Endometrium (tissue), 2 donors: ENCODE measurements around the gene ZDHHC4.

Experiments used
- FAIRE-seq: peaks from 2 replicates; lab custom pipeline; 2012; peaks lifted over from hg19 to GRCh38; lab: Jason Lieb, UNC
- donor health status: control.
- donor health status: control.

Gene ZDHHC4

DNA sequence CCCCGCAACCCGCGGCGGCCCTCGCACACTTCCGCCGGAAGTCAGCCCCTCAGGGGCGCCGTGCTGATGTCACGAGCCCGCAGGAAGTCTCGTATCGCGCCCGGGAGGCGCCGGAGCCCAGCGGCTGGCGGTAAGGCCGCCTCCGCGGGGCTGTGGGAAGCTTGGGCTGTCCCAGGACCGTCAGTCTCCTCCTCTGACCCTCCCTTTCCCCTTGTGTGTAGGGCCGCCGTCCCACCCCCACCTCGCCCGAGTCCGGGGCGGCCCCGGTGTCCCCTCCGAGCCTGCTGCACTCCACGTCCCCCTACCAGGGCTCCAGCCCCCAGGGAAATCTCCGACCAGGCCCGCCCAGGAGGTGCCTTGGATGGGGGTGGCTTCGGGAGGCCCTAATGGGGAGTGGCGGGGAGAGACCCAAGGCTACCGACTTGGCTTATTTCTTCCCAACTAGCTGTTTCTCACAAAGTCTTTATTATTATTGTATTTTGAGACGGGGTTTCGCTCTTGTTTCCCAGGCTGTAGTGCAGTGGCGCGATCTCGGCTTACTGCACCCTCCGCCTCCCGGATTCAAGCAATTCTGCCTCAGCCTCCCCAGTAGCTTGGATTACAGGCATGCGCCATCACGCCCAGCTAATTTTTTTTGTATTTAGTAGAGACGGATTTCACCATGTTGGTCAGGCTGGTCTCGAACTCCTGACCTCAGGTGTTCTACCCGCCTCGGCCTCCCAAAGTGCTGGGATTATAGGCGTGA is at the start of gene ZDHHC4:
Gene ZDHHC4, plus strand, starts transcription at position 86 of the 745 bp plus-strand sequence. CDS start 3,108 bp downstream, outside the sequence.
- no peak for FAIRE-seq

DNA sequence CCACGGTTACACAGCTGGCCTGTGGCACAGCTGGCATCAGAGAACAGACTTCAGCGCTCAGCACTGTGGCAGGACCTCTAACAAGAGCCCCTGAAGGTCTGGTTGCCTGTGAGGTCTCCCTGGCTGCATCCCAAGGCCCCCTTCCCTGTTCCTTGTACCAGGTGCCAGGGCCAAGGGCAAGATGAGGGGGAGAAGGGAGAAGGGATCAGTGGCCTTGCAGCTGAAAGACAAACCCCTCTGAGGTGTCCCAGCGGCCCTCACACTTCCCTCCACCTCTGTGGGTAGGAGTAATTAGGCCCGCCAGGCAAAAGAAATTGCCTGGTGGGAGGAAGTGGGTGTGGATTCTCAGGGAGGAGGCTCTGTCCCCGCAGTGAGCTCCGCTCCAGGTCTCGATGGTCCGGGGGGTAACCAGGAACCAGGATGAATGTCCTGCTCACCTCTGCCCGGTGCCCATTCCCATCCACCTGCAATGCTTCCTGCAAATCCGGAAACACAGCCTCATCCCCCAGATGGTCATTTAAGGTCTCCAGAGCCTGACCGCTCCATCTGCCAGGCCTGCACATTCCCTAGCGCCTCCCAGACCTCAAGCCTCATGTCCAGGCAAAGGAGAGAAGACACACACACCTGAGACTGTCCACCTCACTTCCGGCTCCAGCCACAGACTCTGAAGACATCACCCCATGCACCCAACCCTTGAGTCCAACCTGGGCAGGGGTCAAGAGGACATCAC is 48.7 kb upstream of the ZDHHC4 start:
- no peak for FAIRE-seq

GRCh38 chr7:6529643-6530042 is 47.6 kb upstream of the ZDHHC4 start:
- FAIRE-seq: no peak

DNA sequence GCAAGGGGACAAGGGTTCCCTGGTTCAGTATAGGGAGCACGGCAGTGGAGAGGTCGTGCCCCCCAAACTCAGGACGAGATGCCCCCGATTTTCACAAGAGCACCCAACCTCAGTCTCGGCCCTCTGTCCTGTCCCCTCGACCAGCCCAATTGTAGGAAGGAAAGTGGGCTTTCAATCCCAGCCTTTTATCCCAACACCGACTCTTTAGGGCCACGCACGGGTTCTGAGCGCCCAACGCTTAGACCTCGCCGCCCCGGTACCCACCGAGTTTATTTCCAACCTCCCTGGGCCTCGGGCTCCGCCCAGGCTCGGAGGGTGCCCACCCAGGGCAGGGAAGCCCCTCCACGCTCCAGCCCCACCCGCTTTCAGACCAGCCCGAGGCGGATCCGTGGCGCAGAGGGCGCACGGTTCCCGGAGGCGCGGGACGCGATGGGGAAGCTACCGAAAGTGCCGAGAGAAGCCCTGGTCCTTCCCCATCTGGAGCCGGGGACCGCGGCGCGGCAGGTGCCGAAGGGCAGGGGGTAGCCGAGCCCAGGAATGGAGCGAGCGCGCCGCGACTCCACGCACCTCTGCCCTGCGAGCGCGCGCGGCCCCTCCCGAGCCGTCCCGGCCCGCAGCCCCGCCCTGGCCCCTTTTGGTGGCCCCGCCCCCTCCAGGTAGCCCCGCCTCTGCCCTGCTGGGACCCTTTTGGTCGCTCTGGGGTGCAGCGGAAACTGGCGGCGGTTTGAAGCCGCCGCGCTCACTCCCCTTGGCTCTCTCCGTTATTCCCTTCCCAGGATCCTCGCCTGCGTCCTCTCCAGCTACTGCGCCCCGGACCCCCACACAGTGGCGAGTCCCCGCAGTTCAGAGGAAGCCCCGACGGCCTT is 46.4 kb upstream of the ZDHHC4 start:
- FAIRE-seq: no peak

DNA sequence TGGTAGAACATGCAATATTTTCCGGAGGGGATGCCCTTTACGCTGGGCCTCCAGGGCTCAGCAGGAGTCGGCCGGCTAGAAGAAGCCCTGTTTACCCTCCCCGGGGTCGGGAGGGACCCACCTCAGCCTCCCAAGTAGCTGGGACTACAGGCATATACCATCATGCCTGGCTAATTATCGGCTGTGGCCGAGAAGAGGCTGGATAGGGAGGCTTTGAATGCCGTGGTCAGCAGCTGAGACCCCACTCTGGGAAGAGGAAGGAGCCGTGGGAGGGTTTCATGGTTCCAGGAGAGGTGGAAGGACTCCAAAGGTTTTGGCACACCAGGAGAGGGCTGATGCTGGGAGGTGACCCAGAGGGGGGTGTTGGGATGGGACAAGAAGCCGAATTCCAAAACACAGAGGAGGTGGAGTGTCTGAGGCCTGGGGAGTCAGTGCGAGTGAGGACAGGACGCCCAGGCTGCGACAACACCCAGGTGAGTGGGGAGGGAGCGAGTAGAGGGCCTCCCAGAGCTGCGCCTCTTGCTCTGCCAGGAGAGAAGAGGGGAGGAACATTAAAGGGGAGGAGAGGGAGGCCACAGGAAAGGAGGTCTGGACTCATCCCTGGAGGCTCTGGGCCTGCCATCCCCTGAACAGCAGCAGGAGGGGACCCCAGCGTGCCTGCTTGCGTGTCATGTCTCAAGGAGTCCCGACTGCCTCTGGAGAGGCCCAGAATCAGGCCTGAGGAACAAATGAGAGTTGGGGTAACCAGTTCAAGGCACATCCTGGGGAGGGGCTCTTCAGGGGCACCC is 45.6 kb upstream of the ZDHHC4 start:
- no peak for FAIRE-seq

- no peak for FAIRE-seq
Observed at GRCh38 chr7:6532516-6532915, 44.7 kb upstream of the ZDHHC4 start.

DNA sequence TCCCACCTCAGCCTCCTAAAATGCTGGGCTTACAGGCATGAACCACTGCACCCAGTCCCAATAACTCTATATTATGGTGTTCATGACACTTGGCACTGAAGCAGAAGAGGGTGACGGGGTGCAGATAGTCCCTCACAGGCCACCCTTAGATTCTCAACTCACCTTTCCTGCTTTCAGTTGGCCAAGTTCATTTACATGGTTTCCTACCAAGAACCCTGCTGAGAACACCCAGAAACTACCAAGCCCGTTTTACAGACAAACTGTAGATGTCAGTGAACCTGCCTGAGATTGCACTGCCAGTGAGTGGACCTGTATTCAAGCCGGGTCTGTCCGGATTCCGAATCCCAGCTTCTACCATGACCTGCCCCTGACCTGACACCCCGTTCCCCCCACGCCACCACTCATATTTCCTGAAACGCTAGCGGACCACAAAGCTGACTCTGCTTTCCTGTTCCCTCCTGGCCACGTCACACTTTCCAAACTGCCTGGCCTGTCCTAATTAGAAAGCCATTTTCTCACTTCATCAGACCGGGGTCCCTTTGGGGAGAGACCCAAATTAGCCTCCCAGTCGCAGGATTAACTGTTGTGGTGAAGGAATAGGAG is 43.3 kb upstream of the ZDHHC4 start:
- no peak for FAIRE-seq

GRCh38 chr7:6536262-6537260 is 40.7 kb upstream of the ZDHHC4 start:
- FAIRE-seq: no peak

GRCh38 chr7:6542368-6542767 is 34.9 kb upstream of the ZDHHC4 start:
- no peak for FAIRE-seq

DNA sequence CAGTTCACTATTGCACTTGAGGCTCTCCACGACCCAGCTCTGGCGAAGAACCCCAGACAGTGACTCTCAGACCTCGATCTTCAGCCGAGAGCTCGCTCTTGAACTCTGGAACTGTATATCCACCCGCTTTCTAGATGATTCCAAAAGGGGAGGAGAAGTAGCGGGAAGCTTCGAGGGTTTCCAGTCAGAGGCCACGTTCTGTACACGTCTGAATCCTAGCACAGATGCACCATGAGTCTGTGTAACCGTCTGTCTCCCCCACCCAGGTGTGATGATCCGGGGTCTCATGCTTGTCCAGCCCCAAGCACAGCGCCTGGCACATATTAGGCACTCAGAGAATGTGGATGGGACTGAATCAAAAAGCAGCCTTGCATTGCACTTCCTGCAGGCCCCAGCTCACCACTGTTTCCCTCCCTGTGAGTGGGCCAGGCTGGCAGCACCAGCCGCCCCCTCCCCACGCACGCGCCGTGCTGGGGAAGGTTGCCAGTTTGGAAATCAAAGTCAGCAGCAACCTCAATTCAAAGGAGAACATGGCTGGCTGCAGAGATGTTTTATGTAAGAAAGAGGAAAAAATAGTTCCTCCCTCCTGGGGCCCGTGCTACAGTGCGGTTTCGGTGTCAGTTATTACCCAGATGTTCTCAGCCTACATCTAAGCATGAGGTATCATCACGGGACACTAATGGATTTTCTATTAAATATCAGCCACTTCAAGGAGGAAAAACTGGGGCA is 31.7 kb upstream of the ZDHHC4 start:
- FAIRE-seq: no peak

GRCh38 chr7:6546498-6547251 is 30.6 kb upstream of the ZDHHC4 start:
- FAIRE-seq: no peak

DNA sequence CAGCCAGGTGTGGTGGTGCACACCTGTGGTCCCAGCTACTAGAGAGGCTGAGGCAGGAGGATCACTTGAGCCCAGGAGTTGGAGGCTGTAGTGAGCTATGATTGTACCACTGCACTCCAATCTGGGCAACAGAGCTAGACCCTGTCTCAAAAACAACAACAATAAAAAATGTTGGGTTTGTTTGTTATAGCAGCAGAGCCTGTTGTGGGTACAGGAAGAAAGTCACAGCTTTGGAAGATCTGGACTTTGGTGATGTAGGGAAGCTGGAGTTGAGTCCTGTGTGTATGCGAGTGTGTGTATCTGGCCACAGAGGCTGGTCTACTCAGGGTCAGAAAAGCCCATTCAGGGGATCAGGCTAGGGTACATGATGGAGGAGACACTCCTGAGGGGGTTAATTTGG is 29.9 kb upstream of the ZDHHC4 start:
- FAIRE-seq: no peak

DNA sequence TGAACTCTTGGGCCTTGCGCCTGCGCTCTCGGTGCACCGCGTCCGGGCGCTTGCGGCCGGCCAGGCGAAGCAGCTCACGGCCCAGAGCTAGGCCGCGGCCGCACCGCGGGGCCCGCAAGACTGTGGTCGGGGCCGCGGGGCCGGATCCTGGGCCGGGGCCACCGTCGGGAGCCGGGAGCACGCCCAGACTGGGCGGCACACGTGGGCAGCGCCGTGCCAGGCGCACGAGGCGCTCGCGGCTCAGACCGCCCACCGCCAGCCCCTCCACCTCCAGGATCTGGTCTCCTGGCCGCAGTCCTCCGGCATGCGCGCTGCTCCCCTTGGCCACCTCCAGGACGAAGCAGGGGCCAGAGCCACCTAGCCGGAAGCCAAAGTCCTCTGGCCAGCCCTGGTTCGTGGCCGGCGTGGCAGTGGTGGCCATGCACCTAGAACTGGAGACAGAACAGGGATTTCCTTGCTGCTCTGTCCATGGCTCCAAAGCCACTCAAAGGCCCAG is 26.2 kb upstream of the ZDHHC4 start, which contains the start of gene GRID2IP:
Gene GRID2IP, minus strand, starts transcription at position 446 of the 496 bp plus-strand sequence. Its CDS starts 25 bp downstream, at position 421.
- no peak for FAIRE-seq

DNA sequence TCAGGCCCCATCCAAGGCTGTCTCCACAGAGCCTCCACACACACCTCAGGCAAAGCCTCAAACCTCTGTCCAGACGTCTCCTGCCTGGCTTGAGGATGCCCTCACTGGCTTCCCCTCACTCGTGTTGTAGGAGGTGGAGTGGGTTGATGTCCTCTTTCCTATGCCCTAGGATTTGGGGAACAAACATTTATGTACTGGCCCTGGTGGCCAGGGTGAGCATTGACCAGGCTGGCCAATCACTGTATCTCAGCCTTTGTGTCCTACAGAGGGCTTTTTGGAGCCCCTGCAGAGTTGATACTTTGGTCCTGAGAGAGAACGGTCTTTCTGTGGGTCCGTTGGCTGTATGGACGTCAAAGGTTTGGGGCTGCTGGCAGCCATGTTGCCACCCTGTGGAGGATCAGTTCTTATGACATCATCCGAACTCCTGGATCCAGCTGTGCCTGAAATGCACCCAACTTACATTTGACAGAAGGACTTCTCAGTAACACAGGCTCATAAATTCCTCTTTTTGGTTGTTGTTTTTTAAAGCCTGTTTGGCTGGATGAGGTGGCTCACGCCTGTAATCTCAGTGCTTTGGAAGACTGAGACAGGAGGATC is 23.7 kb upstream of the ZDHHC4 start:
- no peak for FAIRE-seq

DNA sequence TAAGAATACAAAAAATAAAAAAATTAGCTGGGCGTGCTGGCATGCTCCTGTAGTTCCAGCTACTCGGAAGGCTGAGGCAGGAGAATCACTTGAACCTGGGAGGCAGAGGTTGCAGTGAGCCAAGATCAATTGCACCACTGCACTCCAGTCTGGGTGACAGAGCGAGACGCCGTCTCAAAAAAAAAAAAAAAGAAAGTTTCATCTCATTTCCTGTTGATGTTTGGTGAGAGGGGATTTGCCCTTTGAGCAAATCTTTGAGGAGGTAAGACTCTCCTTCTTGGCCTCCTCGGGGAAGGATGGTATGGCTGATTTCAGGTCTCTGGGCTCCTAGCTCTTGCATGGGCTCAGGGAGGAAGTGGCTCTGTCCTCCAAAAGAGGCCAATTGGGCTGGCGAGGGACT is 22.4 kb upstream of the ZDHHC4 start:
- no peak for FAIRE-seq

GRCh38 chr7:6556196-6556595 is 21.1 kb upstream of the ZDHHC4 start:
- no peak for FAIRE-seq

DNA sequence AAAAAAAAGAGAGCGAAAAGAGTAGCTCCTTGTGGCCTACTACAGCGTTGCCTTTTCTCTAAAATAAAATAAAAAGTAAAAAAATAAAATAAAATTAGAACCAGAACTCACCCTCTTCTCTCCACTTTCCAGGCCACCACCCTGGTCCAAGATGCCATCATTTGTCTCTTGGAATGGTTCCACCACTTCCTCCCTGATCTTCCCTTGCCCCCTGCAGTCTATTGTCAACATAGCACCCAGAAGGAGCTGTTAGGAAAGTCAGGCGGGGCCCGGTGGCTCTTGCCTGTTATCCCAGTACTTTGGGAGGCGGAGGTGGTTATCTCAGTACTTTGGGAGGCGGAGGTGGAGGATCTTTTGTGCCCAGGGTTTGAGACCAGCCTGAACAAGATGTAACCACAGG is 18.4 kb upstream of the ZDHHC4 start:
- FAIRE-seq: no peak

DNA sequence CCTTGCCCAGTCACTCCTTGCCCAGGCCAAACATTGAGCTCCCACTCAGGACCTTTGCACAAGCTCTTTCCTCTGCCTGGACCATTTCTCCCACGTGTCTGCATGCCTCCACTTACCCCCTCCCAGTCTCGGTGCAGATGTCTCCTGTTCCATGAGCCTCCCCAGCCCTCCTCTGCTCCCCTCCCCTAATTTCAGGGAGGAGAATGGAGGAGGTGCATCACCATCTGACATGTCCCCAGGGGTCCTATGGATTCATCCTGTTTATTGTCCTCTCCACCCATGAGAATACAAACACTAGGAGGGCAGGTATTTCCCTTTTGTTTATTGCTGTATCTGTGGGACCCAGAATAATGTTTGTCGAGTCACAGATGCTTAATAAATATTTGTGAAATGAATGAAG is 17.4 kb upstream of the ZDHHC4 start:
- no peak for FAIRE-seq
